Mononuclear cell (primary cell): ENCODE results near the gene NPM3. TPM values are rescaled to one million over a fixed set of nuclear protein-coding genes. Genes with fewer than 3 reads are reported as not detected.
"Not testable (repeated sequence)": the region's sequence is repeated elsewhere in the genome, so short reads cannot be mapped to it uniquely, and the experiment has no call there.

Experiments used
- H3K27me3 ChIP-seq: 2 replicates; pipeline ENCODE4 v1.6.0; 2011; ENCODE audit warnings: low read length, control low read depth; ENCODE audit not compliant: insufficient read depth
- H3K4me1 ChIP-seq: 2 replicates; pipeline ENCODE4 v1.5.1; 2011; ENCODE audit warnings: mild to moderate bottlenecking, low read length, control low read depth; ENCODE audit not compliant: insufficient read depth
- H3K4me3 ChIP-seq: 2 replicates; pipeline ENCODE4 v1.5.1; 2011; ENCODE audit warnings: mild to moderate bottlenecking, low read length, moderate library complexity
- H3K9me3 ChIP-seq: 2 replicates; pipeline ENCODE4 v1.5.1; 2011; ENCODE audit warnings: low read depth, mild to moderate bottlenecking, control low read depth, low read length
- total RNA-seq: library from RNA; depleted of rRNA; stranded (reverse); fragments of >200 nt; gene quantifications from one replicate; pipeline ENCODE4 v1.2.3, GENCODE V29; 2012

Gene NPM3
- total RNA-seq, 1 donor = 28.5 TPM

DNA sequence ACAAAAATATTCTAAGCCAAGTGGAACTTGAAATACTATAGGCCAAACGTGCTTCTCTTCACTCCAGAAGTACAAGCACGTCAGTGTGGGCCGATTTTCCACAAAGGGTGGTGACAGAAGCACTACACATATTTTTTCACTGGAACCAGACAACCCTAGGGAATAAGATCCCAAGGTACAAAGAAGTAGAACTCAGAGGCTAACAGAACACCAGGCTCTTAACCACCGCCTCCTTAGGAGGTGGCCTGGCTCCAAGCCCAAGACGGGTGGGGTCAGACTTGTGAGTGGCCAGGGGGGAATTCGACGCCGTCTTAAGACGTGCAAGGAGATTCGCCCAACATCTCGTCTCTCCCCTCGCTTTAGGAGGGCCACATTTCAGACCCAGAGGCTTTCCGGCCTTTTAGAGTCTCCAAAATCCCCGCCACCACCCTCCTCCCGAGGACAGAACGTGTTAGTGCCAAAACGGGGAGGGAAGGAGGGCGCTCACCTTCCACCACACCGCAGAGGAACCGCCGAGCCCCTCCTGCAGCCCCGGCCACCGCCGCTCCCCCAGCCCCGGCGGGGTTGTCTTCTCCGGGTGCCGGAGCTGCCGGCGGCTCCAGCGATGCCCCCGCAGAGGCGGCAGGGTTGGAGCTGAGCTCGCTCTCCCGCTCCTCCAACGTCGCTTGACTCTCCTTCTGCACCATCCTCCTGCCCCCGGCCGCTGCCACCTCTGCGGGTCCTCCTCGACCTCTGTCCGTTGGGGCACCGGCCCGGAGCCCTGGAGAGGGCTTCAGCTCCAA, 34.3 kb upstream of the NPM3 start:
- peak overlapping the region; percentile 96 for H3K4me3 ChIP-seq
- H3K9me3 ChIP-seq = no peaks in the 10 kb centered on the region
- peaks cover 37% of the 10 kb centered on the region for H3K4me1 ChIP-seq
- H3K27me3 ChIP-seq = no peaks in the 10 kb centered on the region

DNA sequence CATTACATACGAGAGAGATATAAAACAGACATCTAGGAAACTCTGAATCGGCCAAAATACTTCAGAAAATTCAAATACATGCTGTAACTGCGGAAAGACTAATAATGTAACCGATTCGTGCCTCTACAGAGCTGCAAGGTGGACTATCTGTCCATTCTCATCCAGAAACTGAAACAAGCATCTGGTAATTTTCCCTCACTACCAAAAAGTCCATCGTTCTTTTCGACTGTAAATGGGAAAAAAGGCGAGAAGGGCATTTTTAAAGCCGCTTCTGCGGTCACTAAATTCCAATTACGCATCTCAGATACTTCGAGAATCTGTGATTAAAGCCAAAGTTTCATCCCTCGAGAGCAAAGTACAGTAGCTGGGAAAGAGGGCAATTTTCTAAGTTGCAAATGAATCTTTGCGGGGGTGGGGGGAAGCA, 33.7 kb upstream of the NPM3 start:
- peaks cover 42% of the 10 kb centered on the region for H3K4me1 ChIP-seq
- peak overlapping the region; percentile 96 for H3K4me3 ChIP-seq
- H3K9me3 ChIP-seq = no peaks in the 10 kb centered on the region
- H3K27me3 ChIP-seq = no peaks in the 10 kb centered on the region

DNA sequence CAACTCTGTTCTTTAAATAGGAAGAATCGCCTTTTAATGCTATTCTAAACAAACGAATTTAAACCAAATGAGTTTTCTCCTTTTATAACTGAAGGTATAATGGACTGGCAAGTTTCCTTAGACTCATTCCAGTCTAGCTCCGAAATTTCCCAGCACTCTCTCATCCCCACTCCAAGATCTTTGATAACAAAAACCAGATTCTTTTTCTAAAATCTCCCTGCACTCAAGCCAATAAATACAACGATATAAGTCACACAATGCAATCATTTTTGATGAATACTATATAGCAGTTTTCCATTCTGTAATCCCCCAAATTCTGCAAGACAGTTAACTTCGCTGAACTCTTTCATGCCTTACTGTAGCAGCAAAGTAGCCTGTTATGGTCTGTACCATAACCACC, 33.1 kb upstream of the NPM3 start:
- H3K9me3 ChIP-seq = no peaks in the 10 kb centered on the region
- H3K4me1 ChIP-seq = peaks cover 42% of the 10 kb centered on the region
- peak overlapping the region; percentile 96 for H3K4me3 ChIP-seq
- H3K27me3 ChIP-seq = no peaks in the 10 kb centered on the region

DNA sequence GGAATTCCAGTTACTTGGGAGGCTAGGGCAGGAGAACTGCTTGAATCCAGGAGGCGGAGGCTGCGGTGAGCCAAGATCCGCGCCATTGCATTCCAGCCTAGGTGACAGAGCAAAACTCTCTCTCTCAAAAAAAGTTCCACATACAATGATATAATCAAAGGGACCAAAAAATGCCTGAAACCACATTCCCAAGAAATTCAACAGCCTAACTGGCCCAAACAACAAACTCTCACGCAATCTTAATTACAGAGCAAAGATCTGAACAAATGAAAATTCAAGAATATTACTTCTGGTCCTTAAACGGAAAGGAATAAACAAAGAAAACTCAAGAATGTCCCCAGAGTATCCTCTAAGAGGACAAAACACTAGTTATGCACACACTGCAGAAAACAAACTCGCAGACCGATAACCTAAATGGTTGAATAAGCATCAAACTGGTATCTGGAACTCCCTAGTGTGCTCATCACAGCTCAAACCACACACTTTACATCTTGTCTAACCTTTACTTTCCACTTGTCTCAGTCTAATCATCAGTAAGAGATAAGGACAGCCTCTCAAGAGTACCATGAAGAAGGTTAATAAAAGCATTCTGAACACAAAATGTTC, 31.3 kb upstream of the NPM3 start:
- Histone ChIP-seq H3K4me3 (peak overlapping the region; percentile 12), H3K9me3 (no peaks in the 10 kb centered on the region), H3K4me1 (peaks cover 41% of the 10 kb centered on the region), H3K27me3 (no peaks in the 10 kb centered on the region)

DNA sequence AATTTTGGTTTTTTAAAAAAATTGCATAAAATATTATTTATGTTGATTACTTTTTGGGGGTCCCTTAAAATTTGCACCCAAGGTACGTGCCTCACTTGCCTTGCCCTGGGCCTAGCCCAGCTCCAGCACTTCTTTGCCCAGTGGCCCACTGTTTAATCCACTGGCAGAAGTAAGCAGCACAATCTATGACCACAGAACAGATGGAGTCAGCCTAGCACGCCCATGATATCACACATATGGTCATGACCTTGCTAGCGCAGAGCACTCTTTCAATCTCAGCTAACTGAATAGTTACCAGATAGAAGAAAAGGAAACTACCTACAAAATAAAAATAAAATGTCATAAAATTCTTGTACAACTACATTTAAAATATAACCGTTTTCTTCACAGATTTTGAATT, 29.4 kb upstream of the NPM3 start:
- Histone ChIP-seq H3K4me1 (peaks cover 31% of the 10 kb centered on the region), H3K4me3 (no peak overlapping the region)

DNA sequence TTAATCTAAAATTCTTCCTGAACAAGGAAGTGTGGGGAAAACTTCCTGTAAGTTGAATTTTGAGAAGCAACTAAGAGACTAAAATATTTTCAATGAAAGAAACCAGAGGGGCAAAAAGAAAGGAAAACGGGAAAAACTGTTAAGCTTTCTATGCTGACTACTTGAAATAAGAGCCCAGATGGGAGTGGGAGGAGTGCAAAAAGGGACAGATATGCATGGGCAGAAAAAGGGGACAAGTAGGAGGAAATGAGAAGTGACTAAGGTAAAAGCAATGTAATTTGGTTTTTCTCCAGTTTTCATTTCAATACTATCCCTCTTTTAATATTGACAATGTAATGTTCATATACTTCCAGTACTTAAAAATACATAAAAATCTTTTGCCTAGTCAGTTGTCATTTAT, 23.9 kb upstream of the NPM3 start:
- Histone ChIP-seq H3K4me1 (peaks cover 6% of the 10 kb centered on the region), H3K4me3 (no peak overlapping the region), H3K9me3 (no peaks in the 10 kb centered on the region), H3K27me3 (no peaks in the 10 kb centered on the region)

More for the DNA sequence above, 29.4 kb upstream of the NPM3 start:
- Histone ChIP-seq H3K27me3 (no peaks in the 10 kb centered on the region), H3K9me3 (no peaks in the 10 kb centered on the region)

DNA sequence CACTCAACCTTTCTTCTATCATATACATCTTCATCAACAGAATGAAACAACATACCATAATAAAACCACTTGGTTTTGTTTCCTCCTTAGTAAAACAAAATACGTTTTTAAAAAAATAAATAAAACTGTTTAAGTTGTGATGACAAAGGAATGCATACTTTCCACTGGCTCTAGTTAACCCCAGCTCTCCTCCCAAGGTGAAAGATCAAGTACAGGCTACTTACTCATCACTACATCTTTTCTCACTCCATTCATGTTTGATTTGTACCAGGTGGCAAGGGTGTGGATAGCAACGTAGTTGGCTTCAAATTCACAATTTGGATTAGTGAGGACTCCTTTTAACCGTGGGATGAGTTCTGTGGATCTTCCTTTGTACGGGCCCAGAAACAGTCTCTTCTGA, 20.3 kb upstream of the NPM3 start:
- Histone ChIP-seq H3K4me3 (no peak overlapping the region), H3K27me3 (no peaks in the 10 kb centered on the region), H3K9me3 (no peaks in the 10 kb centered on the region), H3K4me1 (no peaks in the 10 kb centered on the region)

DNA sequence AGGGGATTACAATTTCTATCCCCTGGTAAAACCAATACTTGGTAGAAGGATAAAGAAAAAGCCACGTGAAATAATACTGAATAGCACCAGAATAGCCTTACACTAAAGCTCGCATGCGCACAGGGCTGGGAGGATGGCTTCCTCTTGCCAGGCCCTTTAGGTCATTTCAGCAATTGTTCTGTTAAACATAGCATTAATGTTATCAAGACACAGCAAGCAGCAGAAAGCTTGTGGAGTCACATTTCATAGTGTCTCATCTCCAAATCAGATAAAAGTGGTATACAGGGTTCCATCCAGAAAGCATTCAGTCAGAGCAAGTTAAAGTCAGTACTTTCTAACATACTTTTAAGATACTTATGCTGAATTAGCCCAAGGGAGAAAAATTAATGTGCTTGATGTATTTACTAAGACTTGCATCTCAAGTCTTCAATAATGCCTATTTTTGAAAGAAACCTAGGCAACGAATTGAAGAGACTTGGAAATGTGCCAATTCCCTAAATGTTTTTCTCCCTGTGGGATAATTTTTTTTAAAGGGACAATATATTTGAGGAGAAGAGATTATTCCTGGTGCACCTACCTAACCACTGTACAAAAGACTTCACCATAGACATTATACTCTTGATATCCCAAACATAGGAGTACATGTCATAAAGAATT, 14.3 kb upstream of the NPM3 start:
- Histone ChIP-seq H3K4me3 (no peak overlapping the region), H3K9me3 (no peaks in the 10 kb centered on the region), H3K27me3 (no peaks in the 10 kb centered on the region), H3K4me1 (no peaks in the 10 kb centered on the region)

DNA sequence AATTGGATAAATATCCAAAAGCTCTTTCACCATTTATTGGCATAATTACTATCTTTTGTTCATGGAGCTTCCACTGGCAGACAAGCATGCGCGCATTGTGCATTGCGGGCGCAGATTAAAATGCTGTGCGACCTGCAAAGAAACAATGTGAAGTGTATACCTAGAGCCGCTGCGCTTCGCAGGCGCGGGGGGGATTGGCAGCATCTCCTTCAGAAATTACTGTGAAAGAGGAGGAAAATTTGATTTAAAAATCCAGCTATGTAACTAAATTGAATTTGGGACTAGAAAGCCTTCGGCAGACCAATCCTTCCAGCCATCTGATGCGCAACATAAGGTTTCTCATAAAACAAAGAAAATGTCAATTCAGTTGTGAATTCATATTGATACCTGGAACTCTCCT, 10.3 kb upstream of the NPM3 start:
- Histone ChIP-seq H3K9me3 (no peaks in the 10 kb centered on the region), H3K27me3 (no peaks in the 10 kb centered on the region), H3K4me1 (no peaks in the 10 kb centered on the region), H3K4me3 (no peak overlapping the region)

DNA sequence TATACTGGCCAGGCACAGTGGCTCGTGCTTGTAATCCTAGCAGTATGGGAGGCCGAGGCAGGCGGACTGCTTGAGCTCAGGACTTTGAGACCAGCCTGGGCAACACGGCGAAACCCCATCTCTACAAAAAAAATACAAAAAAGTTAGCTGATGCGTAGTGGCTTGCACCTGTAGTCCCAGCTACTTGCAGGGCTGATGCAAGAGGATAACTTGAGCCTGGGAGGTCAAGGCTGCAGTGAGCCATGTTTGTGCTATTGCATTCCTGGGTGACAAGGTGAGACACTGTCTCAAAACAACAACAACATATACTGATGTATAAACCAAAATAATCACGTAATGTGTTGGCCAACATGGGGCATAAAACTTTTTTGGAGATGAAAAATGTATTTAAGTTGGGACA, 6.4 kb upstream of the NPM3 start:
- Histone ChIP-seq H3K27me3 (no peaks in the 10 kb centered on the region), H3K4me1 (no peaks in the 10 kb centered on the region), H3K4me3 (no peak overlapping the region), H3K9me3 (no peaks in the 10 kb centered on the region)

DNA sequence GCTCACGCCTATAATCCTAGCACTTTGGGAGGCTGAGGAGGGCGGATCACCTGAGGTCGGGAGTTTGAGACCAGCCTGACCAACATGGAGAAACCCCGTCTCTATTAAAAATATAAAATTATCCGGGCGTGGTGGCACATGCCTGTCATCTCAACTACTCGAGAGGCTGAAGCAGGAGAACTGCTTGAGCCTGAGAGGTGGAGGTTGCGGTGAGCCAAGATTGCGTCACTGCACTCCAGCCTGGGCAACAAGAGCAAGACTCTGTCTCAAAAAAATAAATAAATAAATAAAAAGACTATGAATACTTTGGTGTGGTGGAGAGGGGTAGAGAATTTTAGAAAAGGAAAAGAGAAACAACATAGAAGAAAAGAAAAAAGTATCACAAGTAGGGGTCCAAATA, 6.0 kb upstream of the NPM3 start:
- H3K9me3 ChIP-seq, H3K27me3 ChIP-seq, H3K4me3 ChIP-seq, H3K4me1 ChIP-seq: not testable (repeated sequence)

DNA sequence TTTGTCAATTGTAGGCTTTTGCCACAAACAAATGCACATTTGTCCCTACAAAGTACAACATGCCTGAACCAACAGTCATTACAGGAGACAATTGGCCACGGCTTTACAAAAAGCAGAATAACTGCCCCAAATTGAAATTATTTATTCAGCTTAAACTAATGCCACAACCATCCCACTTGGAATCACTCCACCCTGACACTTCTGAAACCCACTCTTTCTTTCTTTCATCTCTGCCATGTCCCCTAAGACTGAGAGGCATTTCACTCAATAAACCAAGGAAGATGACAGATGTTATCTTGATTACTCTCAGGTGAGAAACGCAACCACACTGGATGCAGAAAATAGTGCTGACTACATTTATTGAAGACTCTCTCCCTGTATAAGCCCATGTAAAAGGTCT, 2.6 kb upstream of the NPM3 start:
- peaks cover 33% of the 10 kb centered on the region for H3K4me1 ChIP-seq
- no peaks in the 10 kb centered on the region for H3K9me3 ChIP-seq
- H3K4me3 ChIP-seq = no peak overlapping the region

DNA sequence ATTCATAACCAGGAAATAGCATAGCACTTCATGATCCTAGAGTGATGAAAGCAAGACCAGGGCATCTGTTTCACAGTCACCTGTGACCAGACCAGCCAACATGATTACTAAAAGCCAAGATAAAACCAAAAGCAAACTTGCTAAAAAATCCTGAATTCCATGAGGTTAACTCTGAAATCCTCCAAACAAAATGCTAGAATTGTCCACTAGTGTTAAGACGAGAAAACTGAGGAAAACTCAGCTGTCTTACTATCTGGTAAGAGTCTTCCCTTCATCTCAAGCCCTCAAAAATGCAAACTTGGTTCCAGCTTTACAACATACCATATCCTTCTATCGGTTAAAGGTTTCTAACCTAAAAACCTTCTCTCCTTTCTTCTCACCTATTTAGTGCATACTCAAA, 1.3 kb upstream of the NPM3 start:
- H3K27me3 ChIP-seq = no peaks in the 10 kb centered on the region
- H3K4me3 ChIP-seq = no peak overlapping the region
- H3K9me3 ChIP-seq = no peaks in the 10 kb centered on the region
- H3K4me1 ChIP-seq = peaks cover 44% of the 10 kb centered on the region

More for the DNA sequence above, 2.6 kb upstream of the NPM3 start:
- no peaks in the 10 kb centered on the region for H3K27me3 ChIP-seq

DNA sequence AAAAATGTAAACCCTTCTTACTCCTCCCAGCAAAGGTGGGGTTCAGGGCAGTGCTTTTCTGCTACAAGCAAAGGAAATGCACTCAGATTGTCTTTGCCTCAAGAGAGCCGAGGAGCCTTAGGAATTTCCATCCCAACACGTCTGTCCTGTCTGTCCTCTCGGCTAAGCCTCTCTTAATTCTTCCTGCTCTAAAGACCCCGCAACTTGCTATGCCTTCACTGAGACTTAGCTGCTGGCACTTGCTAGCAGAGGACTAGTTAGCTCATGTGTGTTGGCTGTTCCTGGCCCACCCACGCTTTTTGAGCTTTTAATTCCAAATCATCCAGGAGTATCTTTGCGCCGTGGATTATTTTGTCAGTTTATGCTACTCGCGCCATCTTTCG, 481 bp upstream of the NPM3 start:
- Histone ChIP-seq H3K4me1 (peaks cover 53% of the 10 kb centered on the region), H3K4me3 (peak overlapping the region; percentile 52), H3K9me3 (no peaks in the 10 kb centered on the region), H3K27me3 (peaks cover 6% of the 10 kb centered on the region)

DNA sequence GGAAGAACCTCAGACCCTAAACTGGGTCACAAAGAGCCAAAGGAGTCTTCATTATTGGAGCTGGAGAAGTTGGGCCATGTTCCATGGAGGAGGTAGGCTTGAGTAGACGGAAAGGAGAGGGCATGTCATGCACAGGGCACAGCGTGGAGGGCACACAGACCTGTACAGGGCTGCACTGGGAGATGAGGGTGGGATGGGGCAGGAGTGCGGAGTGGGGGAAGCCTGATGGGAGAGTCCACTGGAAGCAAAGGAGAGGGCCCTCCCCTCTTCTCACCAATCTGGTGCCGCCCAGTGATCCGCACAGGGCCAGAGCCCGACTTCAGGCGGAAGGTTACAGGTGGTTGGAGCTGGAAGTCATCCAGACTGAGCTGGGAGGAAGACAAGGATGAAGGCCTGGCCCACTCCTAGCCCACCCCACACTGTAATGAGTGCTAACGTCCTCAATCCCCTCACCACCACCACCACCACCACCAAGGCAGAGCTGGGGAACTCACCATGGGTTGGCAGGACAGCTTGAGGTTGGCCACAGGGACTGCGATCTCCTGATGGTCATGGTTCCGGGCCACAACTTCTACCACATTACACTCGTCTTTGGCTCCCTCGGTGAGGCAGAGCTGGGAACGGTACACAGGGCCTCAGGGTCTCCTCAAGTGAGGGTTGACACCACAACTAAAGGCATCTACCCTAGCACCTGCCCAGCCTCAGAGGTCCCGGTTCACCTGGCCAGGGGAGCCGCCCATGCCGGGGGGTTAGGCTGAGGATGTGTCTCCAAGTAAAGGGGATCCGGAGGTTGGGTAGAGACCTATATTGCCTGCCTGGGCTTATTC, 1.0 kb downstream of the NPM3 start:
- Histone ChIP-seq H3K4me1 (peaks cover 58% of the 10 kb centered on the region), H3K27me3 (peaks cover 21% of the 10 kb centered on the region), H3K9me3 (no peaks in the 10 kb centered on the region), H3K4me3 (peak overlapping the region; percentile 52)
